HepG2 (cell line): Measurements from ENCODE around the gene TBC1D14. TPM values are rescaled to one million over a fixed set of nuclear protein-coding genes. Genes with fewer than 3 reads are reported as not detected.

ENCODE experiments used
- E2F1 ChIP-seq: sonication (generic); formaldehyde crosslinking; IDR thresholded peaks from 2 replicates; pipeline ENCODE4 v1.5.0; 2020; ENCODE audit warnings: missing genetic modification reagents
- HDAC1 ChIP-seq: sonication (generic); formaldehyde crosslinking; IDR thresholded peaks from 2 replicates; pipeline ENCODE4 v1.5.1; 2020; ENCODE audit warnings: mild to moderate bottlenecking, missing genetic modification reagents
- HDAC2 ChIP-seq: sonication (generic); formaldehyde crosslinking; IDR thresholded peaks from 2 replicates; pipeline ENCODE4 v1.4.0; 2020; ENCODE audit warnings: missing genetic modification reagents
- KDM6A ChIP-seq: IDR thresholded peaks from 2 replicates; pipeline ENCODE4 v1.6.1; 2016; ENCODE audit warnings: low read depth
- KLF16 ChIP-seq, 2 experiments: sonication (generic) in 1 of 2; formaldehyde crosslinking in 1 of 2; IDR thresholded peaks; 2 replicates each; pipeline versions ENCODE4 v1.6.1 to v1.8.0; 2016 to 2023; ENCODE audit warnings: missing genetic modification reagents in 2 of 2, missing compliant biosample characterization in 1 of 2
- MATR3 ChIP-seq: sonication (generic); formaldehyde crosslinking; IDR thresholded peaks from 2 replicates; pipeline ENCODE4 v1.4.0; 2020; ENCODE audit warnings: missing genetic modification reagents
- NFIC ChIP-seq: IDR thresholded peaks from 2 replicates; pipeline ENCODE4 v1.6.1; 2012; ENCODE audit warnings: mild to moderate bottlenecking, low read length, inconsistent platforms
- NFYB ChIP-seq: sonication (generic); formaldehyde crosslinking; IDR thresholded peaks from 2 replicates; pipeline ENCODE4 v1.4.0; 2020; ENCODE audit warnings: missing genetic modification reagents
- PATZ1 ChIP-seq: sonication (generic); formaldehyde crosslinking; IDR thresholded peaks from 2 replicates; pipeline ENCODE4 v1.4.0; 2020; ENCODE audit warnings: missing genetic modification reagents
- REL ChIP-seq: sonication (generic); formaldehyde crosslinking; conservative IDR thresholded peaks from 2 replicates; pipeline ENCODE4 v1.8.0; 2022; ENCODE audit warnings: mild to moderate bottlenecking, missing genetic modification reagents, moderate library complexity
- SKIL ChIP-seq: sonication (generic); formaldehyde crosslinking; IDR thresholded peaks from 2 replicates; pipeline ENCODE4 v1.8.0; 2022; ENCODE audit warnings: missing genetic modification reagents, mild to moderate bottlenecking, moderate library complexity, borderline replicate concordance
- SP2 ChIP-seq: sonication (generic); formaldehyde crosslinking; IDR thresholded peaks from 2 replicates; pipeline ENCODE4 v1.5.1; 2020; ENCODE audit warnings: mild to moderate bottlenecking, missing genetic modification reagents
- ZNF121 ChIP-seq: sonication (generic); formaldehyde crosslinking; IDR thresholded peaks from 2 replicates; pipeline ENCODE4 v1.5.0; 2020; ENCODE audit warnings: mild to moderate bottlenecking, missing genetic modification reagents
- ZNF205 ChIP-seq: IDR thresholded peaks from 2 replicates; pipeline ENCODE4 v1.6.1; 2018; ENCODE audit warnings: missing biosample characterization, missing genetic modification reagents
- ZNF616 ChIP-seq: sonication (generic); formaldehyde crosslinking; IDR thresholded peaks from 2 replicates; pipeline ENCODE4 v1.5.0; 2020; ENCODE audit warnings: low read depth, mild to moderate bottlenecking, missing genetic modification reagents
- ZNF772 ChIP-seq: sonication (generic); formaldehyde crosslinking; IDR thresholded peaks from 2 replicates; pipeline ENCODE4 v1.5.0; 2020; ENCODE audit warnings: mild to moderate bottlenecking, missing genetic modification reagents
- polyA plus RNA-seq, 8 experiments: library from polyadenylated mRNA; depleted of rRNA in 3 of 8; stranded (reverse) in 7 of 8; unstranded in 1 of 8; fragments of >200 nt; fragmentation: Illumina TruSeq in 4 of 8; extraction: Trizol in 4 of 8; gene quantifications; 2 replicates each; pipeline versions ENCODE4 v1.2.1 to v1.2.3, GENCODE V29; 2011 to 2016; ENCODE audit warnings: low read depth in 4 of 8, missing spikeins in 1 of 8, mixed read lengths in 1 of 8; ENCODE audit not compliant: insufficient read depth in 1 of 8
- total RNA-seq, 5 experiments: library from RNA; depleted of rRNA; stranded (reverse); fragments of >200 nt; fragmentation: Illumina TruSeq; extraction: Trizol; gene quantifications; 2 replicates each; pipeline ENCODE4 v1.2.3, GENCODE V29; 2016; ENCODE audit warnings: low read depth in 1 of 5
- TF ChIP-seq, protein P1 (sequence below): sonication (generic); formaldehyde crosslinking; IDR thresholded peaks from 2 replicates; pipeline ENCODE4 v1.4.0; 2020; ENCODE audit warnings: mild to moderate bottlenecking, missing genetic modification reagents

The TBC1D14 gene
- total and polyA plus RNA-seq, 2 of the 13 experiments (the other 11 are each of a cell fraction or from before 2014, with no cell fraction given) = 29.5 to 46.5 TPM

DNA sequence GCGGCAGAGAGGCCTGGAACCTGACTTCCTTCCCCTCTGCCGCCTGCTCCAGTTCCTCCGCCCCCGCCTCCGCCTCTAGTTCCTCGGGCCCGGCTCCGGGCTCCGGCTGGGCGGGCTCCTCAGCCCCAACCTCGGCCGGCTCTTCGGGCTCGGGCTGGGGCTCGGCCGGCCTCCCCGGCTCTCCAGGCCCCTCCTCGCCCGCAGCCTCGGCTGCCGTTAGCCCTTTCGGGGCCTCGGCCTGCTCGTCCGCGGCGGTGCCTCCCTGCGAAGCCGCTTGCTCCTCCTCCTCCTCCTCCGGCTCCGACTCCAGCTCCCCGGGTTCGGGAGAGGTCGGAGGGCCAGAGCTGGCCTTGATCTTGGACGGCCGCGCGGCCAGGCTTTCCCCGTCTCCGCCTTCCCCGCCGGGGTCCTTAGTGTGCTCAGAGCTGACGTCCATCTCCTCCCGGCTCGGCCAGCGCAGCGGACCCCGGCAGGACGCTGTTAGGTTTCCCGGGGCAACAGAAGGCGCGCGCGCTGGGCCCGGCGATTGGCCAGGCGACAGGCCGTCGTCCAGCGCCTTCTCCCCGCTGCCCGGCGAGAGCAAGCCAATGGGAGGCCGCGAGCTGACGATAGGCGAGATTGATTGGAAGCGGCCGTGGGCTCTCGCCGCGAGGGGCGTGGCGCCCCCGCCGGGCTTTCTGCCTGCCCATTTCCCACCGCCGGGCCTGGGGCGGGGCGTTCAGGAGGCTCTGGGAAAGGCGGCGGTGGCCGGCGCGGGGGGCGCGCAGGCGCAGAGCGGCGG, 133.1 kb downstream of the TBC1D14 start (continued):
- no peak for TF ChIP-seq SKIL
- TF ChIP-seq PATZ1 (CRISPR knock-in tag) = peak; percentile 18; the same call in 1 of the 2 replicates
- TF ChIP-seq KDM6A (CRISPR knock-in tag) = no peak
- TF ChIP-seq E2F1 (CRISPR knock-in tag) = peak; percentile 85
- peak; percentile 87 for TF ChIP-seq SP2 (CRISPR knock-in tag)
- peak; percentile 75 for TF ChIP-seq HDAC2 (CRISPR knock-in tag)
- TF ChIP-seq KLF16 (CRISPR knock-in tag; IDR thresholded peaks at IDR 0.05) = 0 out of 4 replicates have a peak, but pooled peaks of 1 of the 2 experiments have one; percentile 21
- peak; percentile 25; the same call in 1 of the 2 replicates for TF ChIP-seq ZNF205 (CRISPR knock-in tag)
- TF ChIP-seq REL (CRISPR knock-in tag) = no peak
- TF ChIP-seq HDAC1 (CRISPR knock-in tag) = peak; percentile 99
- TF ChIP-seq ZNF121 (CRISPR knock-in tag) = peak; percentile 73
- TF ChIP-seq NFIC = no peak
- no peak for TF ChIP-seq ZNF616
- 0 out of 2 replicates have a peak, but pooled peaks have one; percentile 71 for TF ChIP-seq ZNF772 (CRISPR knock-in tag)
- no peak for TF ChIP-seq MATR3
- peak; percentile 93 for TF ChIP-seq NFYB (CRISPR knock-in tag)
- TF ChIP-seq, protein P1, sequence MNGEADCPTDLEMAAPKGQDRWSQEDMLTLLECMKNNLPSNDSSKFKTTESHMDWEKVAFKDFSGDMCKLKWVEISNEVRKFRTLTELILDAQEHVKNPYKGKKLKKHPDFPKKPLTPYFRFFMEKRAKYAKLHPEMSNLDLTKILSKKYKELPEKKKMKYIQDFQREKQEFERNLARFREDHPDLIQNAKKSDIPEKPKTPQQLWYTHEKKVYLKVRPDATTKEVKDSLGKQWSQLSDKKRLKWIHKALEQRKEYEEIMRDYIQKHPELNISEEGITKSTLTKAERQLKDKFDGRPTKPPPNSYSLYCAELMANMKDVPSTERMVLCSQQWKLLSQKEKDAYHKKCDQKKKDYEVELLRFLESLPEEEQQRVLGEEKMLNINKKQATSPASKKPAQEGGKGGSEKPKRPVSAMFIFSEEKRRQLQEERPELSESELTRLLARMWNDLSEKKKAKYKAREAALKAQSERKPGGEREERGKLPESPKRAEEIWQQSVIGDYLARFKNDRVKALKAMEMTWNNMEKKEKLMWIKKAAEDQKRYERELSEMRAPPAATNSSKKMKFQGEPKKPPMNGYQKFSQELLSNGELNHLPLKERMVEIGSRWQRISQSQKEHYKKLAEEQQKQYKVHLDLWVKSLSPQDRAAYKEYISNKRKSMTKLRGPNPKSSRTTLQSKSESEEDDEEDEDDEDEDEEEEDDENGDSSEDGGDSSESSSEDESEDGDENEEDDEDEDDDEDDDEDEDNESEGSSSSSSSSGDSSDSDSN (CRISPR knock-in tag) = peak; percentile 59; the same call in 1 of the 2 replicates
